ENCODE results near the gene CENPX. TPM values are rescaled to one million over a fixed set of nuclear protein-coding genes. Genes with fewer than 3 reads are reported as not detected.

Gene CENPX
- total RNA-seq, 1 donor: 30.7 TPM

DNA sequence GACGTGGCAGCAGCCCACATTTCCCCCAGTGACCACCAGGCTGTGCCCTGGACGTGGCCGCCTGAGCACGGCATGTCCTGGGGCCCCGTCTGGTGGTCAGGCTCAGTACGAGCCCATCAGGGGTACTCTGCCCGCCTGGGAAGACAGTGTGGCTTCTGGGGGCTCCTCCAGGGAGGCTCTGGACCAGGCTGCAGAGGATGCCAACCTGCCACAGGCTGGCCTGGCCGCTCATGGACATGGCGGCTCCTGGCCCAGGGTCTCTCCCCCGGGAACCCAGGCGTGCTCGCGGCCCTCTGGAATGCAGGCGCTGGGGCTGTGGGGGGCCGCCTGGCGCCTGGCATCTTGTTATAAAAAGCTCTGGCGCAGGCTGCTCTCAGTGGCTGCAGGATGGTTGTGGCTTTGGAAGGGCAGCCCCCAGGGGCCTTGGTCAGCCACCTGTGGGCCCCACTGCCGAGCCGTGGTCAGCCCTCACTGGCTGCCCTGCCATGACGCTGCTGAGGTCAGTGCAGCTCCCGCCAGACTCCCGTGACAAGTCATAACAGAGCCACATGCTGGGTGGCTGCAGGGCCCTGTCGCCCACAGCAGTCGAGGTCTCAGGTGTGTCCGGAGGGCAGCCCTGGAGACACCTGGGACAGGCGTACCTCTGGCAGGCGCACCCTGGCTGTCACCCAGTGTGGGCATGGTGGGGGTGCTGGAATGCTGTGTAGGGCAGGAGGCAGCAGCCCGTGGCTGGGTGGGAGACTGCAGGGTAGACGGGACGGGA lies 15.0 kb downstream of the CENPX start:
- TF ChIP-seq, protein P1, sequence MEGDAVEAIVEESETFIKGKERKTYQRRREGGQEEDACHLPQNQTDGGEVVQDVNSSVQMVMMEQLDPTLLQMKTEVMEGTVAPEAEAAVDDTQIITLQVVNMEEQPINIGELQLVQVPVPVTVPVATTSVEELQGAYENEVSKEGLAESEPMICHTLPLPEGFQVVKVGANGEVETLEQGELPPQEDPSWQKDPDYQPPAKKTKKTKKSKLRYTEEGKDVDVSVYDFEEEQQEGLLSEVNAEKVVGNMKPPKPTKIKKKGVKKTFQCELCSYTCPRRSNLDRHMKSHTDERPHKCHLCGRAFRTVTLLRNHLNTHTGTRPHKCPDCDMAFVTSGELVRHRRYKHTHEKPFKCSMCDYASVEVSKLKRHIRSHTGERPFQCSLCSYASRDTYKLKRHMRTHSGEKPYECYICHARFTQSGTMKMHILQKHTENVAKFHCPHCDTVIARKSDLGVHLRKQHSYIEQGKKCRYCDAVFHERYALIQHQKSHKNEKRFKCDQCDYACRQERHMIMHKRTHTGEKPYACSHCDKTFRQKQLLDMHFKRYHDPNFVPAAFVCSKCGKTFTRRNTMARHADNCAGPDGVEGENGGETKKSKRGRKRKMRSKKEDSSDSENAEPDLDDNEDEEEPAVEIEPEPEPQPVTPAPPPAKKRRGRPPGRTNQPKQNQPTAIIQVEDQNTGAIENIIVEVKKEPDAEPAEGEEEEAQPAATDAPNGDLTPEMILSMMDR (IDR thresholded peaks at IDR 0.05; ENCODE audit: insufficient read depth, low read depth, low read length): no peak
- no peak for DNase-seq (ENCODE audit: low read depth)
- no peak overlapping the region for H3K4me3 ChIP-seq (ENCODE audit: low read depth, low read length)

DNA sequence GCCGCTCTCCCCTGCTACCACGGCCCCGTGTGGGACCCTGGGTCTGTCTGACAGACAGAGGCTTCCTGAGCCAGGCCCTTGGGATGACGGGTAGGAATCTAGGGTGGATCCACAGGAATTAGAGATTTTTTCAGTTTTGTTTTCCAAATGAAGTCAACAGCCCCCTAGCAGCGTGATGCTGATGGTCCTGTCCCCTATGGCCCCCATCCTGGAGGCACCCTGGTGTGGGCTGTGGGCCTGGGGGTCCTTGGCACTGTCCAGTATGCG lies 15.5 kb downstream of the CENPX start:
- no peak for DNase-seq (ENCODE audit: low read depth)
- TF ChIP-seq, protein P1 (IDR thresholded peaks at IDR 0.05; ENCODE audit: insufficient read depth, low read depth, low read length): no peak
- H3K4me3 ChIP-seq (ENCODE audit: low read depth, low read length): no peak overlapping the region

DNA sequence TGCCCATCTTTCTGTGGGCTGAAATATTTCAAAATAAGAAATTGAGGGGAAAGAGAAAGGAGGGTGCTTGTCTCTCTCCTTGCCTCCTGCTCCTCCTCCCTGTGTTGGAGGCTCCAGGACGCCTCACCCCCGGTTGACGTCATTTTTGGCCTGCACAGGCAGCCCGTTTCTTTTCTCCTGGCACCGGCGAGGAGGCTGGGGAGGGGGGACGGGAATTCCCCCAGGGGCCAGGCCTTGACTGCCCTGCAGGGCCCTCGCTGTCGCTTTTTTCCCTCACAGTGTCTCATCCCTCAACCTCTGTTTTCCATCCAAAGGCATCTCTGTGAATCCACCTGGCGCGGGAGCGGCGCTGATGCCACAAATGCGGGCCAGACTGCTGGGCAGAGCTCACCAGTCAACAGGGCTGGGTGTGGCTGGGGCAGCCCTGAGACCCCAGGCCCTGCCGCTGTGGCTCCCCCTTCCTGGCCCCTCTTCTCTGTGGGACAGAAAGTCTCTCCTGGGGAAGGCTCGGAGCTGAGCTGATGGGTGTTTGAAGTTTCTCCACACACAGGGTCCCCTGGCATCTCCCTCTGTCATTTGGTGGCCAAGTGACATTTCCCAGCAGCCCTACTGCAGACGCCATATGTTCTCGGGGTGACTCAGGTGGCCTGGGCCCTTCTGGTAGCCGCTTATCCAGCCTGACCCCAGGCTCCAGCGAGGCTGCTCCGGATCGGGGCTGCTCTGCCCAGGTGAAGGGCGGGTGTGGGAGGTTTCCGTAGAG lies 16.0 kb downstream of the CENPX start:
- peak; percentile 41 for DNase-seq (ENCODE audit: low read depth)
- TF ChIP-seq, protein P1 (IDR thresholded peaks at IDR 0.05; ENCODE audit: insufficient read depth, low read depth, low read length): no peak
- H3K4me3 ChIP-seq (ENCODE audit: low read depth, low read length): no peak overlapping the region

DNA sequence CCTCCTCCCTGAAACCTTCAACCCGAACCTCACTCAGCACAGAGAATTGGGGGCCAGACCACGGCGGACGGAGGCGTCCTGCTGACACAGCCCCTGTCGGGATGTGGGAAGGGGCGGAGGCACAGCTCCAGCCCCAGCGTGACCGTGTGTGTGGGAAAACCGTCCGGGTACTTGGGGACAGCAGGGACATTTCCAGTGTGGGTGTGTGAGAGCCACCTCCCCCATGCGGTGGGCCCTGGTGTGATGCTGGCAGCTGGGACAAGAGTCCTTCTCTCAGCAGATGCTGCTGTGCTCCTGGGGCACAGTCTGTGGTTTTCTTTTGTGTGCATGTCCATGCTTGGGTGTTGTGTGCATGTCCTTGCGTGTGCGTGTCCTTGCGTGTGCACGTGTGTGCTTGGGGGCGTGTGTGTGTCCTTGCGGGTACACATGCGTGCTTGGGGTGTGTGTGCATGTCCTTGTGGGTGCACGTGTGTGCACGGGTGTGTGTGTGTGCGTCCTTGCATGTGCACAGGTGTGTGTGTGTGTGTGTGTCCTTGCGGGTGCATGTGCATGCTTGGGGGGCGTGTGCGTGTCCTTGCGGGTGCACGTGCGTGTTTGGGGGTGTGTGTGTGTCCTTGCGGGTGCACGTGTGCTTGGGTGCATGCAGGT lies 16.9 kb downstream of the CENPX start:
- TF ChIP-seq, protein P1 (IDR thresholded peaks at IDR 0.05; ENCODE audit: insufficient read depth, low read depth, low read length): no peak
- no peak overlapping the region for H3K4me3 ChIP-seq (ENCODE audit: low read depth, low read length)
- DNase-seq (ENCODE audit: low read depth): no peak

DNA sequence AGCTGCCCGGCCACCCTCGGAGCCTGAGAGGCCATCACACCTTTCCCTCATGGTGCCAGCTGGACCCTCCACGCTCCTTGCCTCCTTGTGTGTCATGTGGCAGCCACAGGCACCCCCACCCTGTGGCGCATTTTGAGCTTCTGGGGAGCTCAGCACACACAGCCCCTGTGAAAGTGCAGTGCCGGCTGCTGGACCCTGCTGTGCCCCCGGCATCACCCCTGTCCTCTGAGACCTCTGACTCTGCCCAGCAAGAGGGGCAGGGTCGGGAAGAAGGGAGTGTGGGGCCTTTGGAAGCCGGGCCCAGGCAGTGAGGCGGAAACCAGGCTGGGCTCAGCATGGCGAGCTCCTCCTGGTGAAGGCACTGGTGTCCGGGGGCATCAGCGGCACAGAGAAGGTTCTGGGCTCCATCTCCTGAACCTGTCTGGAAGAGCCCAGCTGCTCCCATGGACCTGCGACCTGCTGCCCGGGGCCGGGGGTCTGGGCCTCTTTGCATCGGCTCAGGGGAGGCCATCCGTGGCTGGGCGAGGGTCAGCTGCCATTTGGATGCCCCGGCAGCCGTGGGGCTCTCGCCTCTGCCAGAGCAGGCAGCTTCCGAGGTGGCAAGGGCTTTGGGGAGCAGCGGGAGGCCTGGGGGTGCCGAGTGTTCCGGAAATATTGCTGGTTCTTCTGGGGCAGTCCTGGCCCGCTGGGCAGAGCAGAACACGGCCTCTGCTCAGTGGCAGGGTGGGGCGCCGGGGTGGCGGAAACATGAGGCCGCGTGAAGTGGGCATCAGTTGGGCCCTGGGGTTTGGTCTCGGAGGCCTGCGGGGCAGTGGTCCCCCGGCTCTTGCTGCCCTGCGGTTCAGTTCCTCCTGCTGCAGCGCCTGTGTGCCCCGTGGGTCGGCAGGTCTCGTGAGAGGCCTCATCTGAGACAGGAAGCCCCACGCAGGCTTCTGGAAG lies 17.9 kb downstream of the CENPX start:
- TF ChIP-seq, protein P1 (IDR thresholded peaks at IDR 0.05; ENCODE audit: insufficient read depth, low read depth, low read length): no peak
- DNase-seq (ENCODE audit: low read depth): no peak
- H3K4me3 ChIP-seq (ENCODE audit: low read depth, low read length): no peak overlapping the region

Data from fibroblast of villous mesenchyme (primary cell).